SIG-M5 treated with dmso at 0.1 percent for 504 hours (cell line): Measurements from ENCODE around the gene RAB18.
"Not testable (repeated sequence)": the region's sequence is repeated elsewhere in the genome, so short reads cannot be mapped to it uniquely, and the experiment has no call there.

Experiments used
- DNase-seq: peaks from one replicate; lab custom pipeline; 2025; ENCODE audit not compliant: unreplicated experiment; lab: John Stamatoyannopoulos, UW

Gene RAB18

DNA sequence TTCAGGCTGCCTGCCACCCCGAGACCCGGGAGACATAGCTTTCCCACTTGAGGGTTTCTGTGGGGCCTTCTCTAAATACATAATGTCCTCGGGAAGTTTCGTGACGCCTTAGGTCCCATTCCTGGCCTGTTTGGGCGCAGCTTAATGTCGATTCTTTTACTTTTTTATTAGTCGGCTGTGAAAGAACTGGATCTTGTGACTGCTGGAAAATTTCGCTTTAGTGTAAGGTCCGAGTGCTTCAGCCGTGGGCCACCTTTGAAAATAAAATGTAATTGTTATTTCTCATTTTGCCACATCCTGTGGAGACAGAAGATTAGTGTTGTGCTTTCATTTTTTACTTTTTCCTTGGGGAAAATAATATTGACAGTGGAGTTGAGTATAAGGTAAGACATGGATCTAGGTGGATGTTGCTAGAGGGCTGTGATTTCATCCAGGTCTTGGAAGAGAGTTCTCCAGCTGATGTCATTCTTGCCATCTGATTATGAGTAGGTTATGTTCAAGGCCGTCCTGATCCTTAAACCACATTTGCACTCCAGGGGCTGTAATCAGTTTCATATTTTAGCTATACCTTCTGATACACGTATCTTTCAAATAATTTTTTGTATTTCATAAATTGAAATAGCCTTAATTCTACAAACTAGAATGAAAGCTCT lies 830 bp downstream of the RAB18 start:
- DNase-seq: no peak

DNA sequence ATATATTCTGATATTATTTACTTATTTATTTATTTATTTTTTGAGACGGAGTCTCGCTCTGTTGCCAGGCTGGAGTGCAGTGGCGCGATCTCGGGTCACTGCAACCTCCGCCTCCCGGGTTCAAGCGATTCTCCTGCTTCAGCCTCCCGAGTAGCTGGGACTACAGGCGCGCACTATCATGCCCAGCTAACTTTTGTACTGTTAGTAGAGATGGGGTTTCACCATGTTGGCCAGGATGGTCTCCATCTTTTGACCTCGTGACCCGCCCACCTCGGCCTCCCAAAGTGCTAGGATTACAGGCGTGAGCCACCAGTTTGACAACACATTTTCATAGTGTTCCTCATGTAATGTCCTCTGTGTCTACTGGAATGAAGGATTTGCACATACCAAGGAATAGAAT lies 1.4 kb downstream of the RAB18 start:
- not testable (repeated sequence) for DNase-seq

DNA sequence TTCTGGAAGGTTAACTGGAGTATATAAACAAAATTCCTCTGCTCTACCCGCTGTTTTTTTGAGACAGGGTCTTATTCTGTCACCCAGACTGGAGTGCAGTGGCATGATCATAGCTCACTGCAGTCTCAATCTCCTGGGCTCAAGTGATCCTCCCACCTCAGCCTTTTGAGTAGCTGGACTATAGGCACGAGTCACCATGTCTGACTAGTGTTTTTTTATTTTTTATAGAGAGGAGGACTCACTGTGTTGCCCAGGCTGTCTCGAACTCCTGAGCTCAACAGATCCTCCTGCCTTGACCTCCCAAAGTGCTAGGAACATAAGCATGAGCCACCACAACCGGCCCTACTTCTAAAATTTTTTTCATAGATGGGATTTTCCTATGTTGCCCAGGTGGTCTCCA lies 2.2 kb downstream of the RAB18 start:
- DNase-seq: no peak

DNA sequence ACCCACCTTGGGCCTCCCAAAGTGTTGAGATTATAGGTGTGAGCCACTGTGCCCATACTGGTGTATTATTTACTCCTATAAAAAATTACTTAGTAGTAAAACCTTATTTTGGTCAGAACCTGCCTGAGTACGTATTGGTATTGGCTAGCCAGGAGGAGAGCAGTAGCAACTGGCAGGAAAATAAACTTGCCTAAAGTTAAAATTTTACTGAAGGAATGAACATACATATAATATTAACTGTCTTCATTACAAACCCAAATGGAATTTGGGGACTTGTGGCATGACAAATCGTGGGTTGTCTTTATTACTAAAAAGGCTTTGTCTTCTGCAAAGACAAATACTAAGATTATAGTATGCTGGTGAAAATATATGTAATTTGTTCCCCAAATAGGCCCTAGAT lies 8.4 kb downstream of the RAB18 start:
- DNase-seq: no peak

DNA sequence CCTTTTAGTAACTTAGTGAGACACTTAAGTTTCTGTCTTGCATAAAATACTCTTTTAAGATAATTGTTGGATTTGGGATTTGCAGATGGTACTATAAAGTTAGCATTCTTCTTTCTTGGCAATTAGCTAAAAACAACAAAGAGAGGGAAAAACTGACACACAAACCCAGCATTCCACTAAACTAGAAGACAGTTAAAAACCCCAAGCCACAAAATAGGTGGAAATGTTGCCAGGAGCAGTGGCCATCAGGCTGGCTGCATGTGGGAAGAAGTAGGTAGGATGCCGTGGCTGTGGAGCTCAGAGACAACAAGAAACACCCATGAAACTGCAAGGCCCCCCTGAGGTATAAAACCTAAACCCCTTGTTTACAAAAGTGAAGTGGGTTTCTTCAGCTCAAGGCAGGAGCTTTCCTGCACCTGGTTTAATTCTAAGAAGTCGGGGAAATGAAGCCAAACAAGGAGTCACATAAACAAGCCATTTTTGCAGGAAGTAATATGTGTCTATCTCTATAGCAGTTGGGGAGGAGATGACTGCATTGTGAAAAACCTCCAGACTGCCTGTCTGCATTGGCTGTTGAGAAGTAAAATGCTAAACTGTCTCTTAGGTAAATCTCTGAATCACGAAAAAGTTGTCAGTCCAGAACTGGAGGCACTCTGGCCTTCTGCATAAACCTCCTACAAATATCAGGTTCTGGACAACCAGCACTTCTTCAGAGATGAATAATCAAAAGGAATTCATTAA lies 9.5 kb downstream of the RAB18 start:
- peak; percentile 3 for DNase-seq

DNA sequence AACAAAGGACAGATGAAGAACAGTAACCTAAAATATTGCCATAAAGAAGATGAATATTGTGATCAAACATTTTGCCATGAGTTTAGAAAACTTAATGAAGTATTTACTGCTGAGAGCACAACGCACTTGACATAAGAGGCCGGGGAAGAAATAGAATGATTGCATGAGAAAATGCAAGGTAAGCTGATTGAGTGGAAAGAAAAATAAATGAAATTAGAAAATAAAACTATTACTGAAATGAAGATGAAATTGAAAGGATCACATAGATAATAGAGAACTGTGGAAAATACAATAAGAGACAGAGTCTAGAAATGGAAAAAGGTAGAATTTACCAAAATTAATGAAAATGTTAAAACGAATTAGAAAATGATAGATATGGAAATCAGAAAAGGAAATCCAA lies 10.1 kb downstream of the RAB18 start:
- DNase-seq: no peak

DNA sequence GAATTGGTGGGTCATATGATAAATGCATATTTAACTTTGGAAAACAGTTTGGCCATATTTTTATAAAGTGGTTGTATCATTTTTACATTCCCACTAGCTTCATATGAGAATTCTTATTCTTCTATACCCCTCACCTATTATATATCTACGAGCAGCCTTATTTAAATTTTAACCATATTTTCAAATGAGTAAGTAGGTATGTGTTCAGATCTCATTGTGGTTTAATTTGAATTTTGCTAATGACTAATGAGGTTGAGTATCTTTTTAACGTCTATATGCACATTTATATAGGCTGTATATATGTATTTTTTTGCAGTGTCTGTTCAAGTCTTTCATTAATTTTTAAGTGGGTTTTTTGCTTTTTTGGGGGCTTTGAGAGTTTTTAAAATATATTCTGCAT lies 14.2 kb downstream of the RAB18 start:
- DNase-seq: no peak

DNA sequence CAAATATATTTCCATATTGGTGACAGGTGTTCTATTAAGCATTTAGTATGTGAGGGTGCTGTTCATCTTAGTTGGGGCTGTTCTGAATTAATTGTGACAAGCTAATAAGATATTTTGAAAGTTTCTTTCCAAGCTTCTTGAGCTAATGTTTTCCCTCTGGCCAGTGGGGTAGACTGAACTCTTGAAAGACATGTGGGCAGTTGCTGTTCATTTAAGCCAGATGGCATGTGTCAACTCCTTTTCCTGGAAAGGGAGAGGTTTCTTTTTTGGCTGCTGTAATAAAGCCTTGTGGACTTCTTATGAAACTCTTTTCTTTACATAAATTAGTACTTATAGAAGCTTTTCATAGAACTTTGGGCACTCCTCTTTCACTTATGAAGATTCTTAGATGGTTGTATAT lies 21.7 kb downstream of the RAB18 start:
- no peak for DNase-seq

DNA sequence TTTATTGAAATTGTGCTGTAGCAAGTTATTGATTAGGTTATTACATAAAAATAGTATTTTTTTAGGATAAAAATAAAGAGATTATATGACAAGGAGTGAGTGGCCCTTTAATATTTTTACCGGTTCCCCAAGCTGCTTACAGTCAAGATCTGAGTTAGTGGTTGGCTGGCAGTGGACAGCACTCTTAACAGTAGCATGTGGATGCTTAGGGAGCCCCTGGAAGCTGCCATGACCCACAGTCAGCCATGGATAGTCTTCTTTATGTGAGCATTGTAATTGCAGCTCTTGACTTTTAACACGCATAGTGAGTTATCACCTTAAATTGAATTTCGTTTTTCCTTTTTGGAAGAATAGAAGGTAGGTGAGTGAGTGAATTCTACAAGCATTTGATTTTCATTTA lies 22.1 kb downstream of the RAB18 start:
- DNase-seq: no peak

DNA sequence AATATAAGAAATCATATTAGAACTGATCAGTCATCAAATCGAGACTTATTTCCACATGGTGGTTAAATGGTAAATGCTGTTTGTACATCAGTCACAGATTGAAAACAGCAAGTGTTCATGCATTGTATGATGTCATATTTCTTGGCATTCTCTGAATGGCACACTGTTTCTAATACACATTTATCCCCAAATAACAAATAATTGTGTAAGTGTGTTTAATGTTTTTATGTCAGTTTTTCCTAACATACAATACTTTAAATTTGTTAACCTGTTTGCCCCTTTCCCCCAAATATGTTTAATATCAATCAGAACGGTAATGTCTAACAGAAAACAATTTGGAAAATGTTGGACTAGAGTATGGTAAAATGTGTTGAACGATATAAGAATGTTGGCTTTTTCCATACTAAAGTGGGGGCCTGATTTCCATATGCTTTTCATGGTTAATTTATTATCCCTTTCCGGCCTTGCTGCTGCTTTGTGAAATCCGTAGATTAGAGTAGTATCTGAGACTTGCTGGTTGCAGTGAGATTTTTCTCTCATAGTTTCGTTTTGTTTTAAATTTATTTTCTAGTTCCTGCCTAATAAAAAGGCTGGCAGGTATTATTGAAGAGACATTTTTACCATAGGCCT lies 23.7 kb downstream of the RAB18 start:
- DNase-seq: no peak

DNA sequence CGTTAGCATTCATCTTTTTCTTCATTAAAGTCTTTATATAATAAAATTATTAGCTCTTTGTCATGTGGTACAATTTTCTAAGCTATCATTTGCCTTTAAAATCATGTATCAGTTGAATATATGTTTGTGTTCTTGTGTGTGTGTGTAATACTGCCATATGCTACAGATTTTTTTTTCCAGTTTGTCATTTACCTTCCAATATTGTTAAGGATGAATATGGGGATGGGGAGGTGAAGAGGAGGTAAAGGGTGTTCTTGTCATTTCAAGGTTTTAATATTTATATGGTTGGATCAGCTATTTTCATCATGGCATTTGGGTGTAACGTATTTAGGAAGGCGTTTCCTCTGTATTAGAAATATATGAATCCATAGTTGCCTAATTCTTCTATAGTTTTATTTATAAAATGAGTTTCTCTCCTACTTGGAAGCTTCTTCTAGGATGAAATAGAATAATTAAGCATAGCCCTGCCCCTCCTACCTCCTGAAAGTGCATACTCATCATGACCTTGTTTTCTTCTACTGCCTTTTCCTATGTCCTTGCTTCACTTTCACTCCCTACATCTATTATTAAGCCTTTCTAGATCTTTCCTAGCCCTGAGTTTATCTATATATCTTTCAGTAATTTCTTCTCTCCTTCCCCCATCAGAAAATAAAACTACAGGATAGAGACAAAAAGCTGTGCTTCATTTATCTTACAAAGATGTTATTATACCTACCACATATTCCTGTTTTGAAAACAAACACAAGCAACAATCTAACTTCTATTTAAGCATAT lies 25.1 kb downstream of the RAB18 start:
- DNase-seq: no peak

DNA sequence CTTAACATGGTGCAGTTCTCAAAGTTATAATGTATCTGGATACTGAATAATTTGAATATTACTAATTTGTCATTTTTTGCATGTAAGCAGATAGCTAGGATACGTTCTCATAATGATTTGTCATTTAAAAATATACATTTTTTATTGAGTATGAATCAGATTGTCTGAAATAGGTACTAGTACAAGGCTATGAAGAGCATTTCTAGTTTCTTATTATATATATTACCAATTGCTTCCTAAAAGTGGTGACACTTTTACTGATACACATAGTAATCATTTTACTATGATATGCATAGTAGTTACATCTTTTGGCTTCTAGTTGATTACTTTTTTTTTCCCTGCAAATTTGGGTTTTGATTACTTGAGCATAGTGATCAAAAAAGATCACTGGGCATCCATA lies 26.4 kb downstream of the RAB18 start:
- DNase-seq: no peak

DNA sequence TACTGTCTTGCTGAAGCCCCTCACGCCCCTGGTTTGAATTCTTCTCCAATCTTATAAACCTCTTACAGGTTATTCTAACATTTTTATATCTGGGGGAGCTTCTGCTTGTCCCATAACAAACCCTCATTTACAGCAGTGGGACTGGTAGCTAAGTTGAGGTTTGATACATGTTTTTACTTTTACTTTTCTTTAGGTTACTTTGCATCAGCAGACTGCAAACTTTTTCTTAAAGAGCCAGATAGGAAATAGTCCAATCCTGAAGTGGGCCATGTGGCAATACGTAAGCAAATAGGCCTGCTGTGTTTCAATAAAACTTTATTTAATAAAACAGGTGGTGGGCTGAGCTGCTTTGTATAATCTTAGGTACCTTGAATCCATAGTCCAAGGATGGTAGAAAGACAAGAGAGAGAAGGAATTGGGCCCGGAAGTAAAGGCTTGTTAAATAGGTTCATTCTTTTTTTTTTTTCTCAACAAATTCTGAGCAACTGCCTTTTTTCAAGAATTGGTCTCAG lies 27.3 kb downstream of the RAB18 start:
- DNase-seq: no peak

DNA sequence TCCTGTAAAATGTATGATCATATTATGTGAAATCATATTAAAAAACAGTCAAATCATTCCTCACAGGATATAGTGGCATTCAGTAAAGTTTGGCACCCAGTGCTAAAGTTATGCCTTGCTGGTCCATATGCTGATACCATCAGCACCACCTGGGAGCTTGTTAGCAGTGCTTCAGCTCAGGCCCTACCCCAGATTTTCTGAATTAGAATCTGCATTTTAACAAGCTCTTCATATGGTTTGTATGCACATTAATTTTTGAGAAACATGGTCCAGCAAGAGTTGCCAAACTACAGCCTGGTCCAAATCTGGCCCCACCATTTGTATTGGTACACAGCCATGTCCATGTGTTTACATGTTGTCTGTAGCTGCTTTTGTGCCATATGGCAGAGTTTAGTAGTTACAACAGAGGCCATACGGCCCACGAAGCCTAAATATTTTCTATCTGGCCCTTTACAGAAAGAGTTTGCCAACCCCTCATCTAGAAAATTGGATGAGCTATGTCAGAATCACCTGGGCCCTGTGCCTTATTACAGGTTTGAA lies 30.1 kb downstream of the RAB18 start:
- no peak for DNase-seq

DNA sequence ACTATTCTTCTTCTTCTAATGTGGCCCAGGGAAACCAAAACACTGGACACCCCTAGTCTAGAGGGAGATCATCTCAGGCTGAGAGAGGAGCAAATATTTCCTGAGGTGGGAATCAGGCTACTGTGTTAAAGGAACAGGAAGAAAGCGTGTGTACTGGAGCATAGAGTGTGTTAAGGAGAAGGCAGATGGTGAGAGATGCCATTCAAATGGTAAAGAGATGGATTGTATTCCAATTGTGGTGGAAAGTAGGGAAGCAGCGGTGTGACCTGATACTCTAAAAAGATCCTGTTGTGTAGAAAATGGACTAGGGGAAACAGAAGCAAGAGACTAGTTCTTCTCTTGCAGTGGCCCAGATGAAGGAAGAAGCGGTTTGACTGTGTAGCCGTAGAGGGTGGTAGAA lies 31.2 kb downstream of the RAB18 start:
- no peak for DNase-seq

DNA sequence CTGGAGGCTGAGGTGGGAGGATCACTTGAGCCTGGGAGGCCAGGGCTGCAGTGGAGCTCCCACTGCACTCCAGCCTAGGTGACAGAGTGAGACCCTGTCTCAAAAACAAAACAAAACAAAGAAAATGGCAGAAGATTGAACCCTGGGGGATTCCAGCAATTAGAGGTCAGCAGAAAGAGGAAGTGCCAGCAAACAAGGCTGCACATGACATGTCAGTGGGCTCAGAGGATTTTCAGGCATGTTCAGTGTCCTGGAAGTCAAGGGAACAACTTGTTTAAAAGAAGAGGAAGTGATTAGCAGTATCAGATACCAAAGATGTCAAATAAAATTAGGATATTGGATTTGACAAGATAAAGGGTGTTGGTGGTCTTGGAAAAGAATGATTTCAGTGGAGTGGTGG lies 32.3 kb downstream of the RAB18 start:
- peak; percentile 14 for DNase-seq

DNA sequence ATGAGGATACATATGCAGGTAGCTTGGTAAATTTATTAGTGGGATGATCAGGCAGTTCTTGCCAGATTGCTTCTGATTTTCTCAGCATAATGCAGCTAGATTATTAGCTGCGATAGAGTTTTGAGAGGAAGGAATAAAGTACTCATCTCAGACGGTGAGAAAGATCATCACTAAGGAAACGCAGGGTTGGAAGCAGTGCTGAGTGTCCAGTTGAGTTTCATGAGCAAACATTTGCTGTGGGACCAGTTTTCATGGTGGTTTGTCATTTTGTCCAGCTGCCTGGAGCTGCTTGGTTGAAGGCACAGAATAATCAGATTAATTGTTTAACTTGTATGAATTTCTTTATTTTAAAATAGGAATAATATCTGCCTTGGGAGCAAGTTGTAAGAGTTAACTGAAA lies 33.1 kb downstream of the RAB18 start:
- DNase-seq: no peak

DNA sequence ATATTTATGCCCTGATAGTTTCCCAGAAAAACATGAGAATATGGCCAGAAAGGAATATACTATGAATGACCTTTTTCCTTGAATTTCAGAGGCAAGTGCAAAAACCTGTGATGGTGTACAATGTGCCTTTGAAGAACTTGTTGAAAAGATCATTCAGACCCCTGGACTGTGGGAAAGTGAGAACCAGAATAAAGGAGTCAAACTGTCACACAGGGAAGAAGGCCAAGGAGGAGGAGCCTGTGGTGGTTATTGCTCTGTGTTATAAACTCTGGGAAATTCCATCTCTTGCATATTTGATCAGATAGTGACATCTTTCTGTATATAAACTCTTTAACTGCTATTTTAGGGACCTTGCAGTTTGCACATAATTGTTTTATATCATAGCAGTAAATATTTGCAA lies 33.7 kb downstream of the RAB18 start:
- no peak for DNase-seq

DNA sequence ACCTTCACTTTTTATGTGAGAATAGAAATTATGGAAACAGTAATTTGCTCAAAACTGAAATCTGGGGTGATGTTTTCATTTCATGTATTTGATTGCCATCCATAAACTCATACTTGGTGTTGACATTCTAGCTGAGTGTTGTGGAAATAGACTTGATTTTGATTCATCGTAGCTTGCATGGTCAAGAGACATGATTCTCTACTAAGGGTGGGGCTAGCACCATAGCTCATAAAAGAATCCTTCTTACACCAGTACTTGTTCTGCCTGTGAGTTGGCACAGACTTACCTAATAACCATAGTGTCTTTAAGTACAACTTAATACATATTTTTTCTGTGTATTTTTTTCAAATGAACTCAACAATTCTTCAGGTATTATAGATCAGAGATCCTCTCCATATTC lies 36.6 kb downstream of the RAB18 start:
- no peak for DNase-seq

DNA sequence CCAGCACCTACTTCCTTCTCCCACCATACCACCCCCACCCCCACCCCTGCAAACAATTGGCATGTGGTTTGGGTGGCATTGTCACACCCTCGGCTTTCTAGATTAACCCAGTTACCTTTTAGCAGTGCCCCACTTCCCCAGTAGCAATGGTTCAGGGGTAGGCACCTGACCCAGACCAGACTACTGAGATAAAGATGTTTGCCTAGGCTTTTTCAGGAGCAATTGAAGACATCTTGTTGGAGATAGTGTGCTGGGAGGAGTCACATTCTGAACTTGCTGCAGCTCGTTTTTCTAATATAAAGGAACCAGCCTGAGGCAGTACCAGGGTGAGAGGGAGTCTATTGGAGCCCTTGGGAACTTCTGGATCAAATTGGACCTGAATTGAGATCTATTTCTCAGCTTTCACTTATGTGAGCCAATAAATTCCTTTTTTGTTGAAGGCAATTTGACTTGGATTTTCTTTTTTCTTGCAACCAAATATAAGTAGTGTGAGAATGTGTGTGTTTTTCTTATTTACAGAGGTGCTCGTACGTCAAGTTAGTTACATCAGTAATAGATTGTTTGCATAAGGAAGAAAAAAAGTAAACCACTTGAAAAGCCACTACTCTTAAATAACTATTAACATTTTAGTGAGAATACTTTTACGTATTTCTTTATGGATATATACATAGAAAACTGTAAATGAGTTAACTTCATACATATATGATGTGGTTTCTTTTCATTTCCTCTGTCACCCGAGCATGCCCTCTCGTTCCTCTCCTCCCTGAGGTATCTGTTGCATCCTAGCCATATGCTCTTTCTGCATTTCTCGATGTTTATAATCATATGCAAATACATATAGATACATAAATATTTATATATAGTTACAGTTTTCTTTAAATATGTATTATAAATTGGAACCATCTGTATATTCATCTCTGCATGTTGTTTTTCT lies 38.0 kb downstream of the RAB18 start:
- DNase-seq: no peak
